Hepatic stellate cell (primary cell): Measurements from ENCODE around the gene OR6C2.
"Not testable (repeated sequence)": the region's sequence is repeated elsewhere in the genome, so short reads cannot be mapped to it uniquely, and the experiment has no call there.

Source experiments
- DNase-seq: peaks from one replicate; pipeline ENCODE4 v3.0.0; 2011; ENCODE audit warnings: low spot score

Gene OR6C2

GRCh38 chr12:55443776-55444175, at the start of gene OR6C2:
Gene OR6C2, plus strand, starts transcription at chr12:55444076. Its CDS starts 8,138 bp downstream, at chr12:55452214.
- no peak for DNase-seq

DNA sequence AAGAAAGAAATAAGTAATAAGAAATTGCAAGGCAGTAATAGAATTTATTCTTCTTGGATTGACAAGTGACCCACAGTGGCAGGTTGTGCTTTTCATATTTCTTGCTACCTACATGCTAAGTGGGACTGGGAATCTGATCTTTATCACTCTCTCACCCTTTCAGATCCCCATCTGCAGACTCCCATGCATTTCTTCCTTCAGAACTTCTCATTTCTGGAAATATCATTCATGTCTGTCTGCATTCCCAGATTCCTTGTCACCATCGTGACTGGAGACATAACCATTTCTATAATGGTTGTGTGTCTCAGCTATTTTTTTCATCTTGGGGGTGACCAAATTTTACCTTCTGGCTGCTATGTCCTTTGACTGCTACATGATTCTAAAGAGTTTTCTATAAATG, 47.5 kb upstream of the OR6C2 start:
- no peak for DNase-seq

- DNase-seq: no peak
Observed at GRCh38 chr12:55400229-55400628, 43.6 kb upstream of the OR6C2 start, which contains the start of gene OR6C65. Gene OR6C65, plus strand, starts transcription at chr12:55400529. Its CDS starts 0 bp downstream, at chr12:55400529.

GRCh38 chr12:55407866-55408265, 36.0 kb upstream of the OR6C2 start:
- DNase-seq: no peak

DNA sequence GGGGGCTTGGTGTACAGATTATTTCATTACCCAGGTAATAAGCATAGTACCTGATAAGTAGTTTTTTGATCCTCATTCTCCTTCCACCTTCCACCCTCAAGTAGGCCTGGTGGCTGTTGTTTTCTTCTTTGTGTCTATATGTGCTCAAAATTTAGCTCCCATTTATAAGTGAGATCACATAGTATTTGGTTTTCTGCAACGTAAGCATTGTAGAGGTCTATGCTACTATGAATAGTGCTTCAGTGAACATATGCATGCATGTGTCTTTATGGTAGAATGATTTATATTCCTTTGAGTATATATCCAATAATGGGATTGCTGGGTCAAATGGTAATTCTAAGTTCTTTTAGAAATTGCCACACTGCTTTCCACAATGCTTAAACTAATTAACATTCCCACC, 34.7 kb upstream of the OR6C2 start:
- DNase-seq: not testable (repeated sequence)

GRCh38 chr12:55412138-55412537, 31.7 kb upstream of the OR6C2 start:
- DNase-seq: not testable (repeated sequence)

GRCh38 chr12:55413498-55414388, 30.1 kb upstream of the OR6C2 start:
- not testable (repeated sequence) for DNase-seq

- DNase-seq: not testable (repeated sequence)
Observed at GRCh38 chr12:55414396-55414823, 29.5 kb upstream of the OR6C2 start.

DNA sequence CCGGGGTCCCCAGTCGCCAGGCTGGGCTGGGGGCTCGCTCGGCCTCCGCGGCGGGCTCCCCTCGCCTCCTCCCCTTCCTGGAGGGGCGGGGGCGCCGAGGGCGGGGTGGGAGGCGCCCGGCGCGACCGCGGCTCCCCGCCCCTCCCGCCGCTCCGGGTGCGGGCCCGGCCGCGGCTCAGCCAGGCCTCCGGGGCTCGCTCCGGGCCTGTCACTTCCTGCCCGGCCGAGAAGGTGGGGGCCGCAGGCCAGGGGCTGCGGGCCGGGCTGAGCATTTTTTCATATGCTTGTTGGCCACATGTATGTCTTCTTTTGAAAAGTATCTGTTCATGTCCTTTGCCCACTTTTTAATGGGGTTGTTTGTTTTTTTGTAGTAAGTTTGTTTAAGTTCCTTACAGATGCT, 29.0 kb upstream of the OR6C2 start:
- not testable (repeated sequence) for DNase-seq

DNA sequence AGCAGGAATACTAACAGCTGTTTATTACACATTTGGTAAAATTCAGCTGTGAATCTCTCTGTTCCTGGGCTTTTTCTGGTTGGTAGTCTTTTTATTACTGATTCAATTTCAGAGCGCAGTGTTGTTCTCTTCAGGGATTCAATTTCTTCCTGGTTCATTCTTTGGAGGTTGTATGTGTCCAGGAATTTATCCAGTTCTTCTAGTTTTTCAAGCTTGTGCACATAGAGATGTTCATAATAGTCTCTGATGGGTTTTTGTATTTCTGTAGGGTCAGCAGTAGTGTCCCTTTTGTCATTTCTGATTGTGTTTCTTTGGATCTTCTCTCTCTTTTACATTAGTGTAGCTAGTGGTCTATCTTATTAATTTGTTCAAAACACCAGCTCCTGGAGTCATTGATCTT, 26.9 kb upstream of the OR6C2 start:
- DNase-seq: no peak

DNA sequence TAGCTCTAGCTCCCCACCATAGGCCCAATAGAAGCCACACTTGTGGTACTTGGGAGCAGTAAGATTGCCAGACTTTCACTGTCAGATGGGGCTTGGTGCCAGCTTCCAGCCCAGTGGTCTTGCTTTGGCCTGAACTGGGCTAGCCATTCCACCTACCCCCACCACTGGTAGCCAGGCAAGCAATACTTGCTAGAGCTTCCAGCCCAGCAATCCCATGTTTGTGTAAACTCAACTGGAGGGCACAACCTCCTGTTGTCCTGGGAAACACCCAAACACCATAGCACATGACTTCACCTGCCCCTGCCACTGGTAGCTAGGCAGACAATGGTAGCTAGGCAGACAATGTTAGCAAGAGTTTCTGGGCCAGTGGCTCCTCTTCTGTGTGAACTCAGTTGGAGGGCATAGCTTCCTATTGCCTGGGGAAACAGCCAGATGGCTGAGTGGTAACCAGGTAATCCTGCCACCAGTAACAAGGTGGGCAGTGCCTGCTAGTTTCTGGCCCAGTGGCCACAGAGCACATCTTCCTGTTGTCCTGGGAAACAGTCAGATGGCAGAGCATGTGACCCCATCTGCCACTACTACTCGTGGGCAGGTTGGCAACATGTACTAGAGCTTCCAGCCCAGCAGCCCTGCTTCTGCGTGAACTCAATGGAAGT, 23.4 kb upstream of the OR6C2 start:
- no peak for DNase-seq

DNA sequence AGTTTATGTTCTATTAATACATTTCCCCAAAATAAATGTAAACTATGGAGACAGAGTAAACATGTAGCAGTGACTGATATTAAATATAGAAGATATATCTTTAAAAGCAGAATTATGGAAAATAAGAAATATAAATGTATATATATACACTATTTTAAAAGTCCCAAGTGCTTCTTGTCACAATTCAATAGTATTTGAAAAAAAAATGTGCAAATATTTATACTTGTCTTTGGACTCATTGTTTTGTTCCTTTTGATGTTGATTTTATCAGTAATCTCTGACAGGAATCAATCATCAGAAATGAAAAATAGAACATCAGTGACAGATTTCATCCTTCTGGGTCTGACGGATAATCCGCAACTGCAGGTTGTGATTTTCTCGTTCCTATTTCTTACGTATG, 17.9 kb upstream of the OR6C2 start, which contains the start of gene OR6C76:
Gene OR6C76, plus strand, starts transcription at position 301 of the 400 bp plus-strand sequence. Its CDS starts 0 bp downstream, at position 301.
- DNase-seq: no peak

DNA sequence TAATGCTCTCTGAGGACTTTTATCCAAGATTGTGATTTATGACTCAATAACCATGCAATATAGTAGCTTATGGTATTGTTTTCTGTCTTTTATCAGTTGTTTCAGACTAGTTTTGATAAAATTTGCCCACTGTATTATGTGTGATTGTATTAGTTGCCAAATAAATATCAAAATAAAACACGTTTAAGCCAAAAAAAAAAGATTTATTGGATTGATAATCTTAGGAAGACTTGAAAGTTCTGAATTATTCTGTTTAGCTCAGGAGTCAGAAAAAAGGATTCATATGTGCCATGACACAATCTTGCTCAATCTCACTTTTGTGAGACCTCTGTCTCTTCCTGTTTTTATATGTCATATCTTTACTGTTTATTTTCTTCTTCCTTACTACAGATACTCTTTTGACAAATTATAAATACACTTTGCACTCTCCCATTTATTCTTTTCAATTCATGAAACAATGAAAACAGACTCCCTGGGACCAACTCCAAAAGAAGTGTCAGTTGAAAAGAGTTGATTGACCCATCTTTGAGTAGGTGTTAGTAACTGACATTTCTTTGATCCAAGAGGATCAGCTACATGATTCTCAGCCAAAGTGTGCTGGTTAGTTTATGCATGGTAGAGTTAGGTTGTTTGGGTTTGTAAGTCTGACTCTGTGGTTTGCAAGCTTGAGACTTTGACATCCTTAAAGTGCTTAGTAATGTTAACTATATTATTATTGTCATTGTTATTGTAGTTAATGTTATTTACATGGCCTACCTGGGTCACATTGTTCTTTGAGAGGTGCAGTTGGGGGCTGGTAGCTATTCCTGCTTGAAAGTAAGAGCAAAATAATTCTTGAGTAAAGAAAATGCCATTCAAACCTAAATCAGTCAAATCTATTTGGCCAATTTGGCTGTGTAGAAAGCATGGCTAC, 15.3 kb upstream of the OR6C2 start:
- no peak for DNase-seq

GRCh38 chr12:55441233-55441632, 2.6 kb upstream of the OR6C2 start:
- DNase-seq: not testable (repeated sequence)

DNA sequence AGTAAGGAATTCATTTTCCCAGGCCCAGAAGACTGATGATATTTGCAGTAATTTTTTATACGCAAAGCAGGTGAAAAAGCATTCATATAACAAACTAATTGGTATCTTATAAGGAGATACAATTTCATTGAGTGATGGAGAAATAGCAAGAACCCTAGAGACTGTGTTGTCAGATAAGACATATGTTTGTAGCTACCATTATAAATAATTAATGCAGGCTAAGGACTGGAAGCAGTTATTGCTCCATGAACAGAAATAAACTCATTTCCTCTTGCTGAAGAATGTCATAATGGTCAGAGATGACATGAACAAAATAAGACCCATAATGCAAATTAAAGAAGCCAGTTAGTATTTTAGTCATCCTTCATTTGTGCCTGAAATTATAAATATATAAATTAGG, 1.5 kb downstream of the OR6C2 start:
- no peak for DNase-seq

DNA sequence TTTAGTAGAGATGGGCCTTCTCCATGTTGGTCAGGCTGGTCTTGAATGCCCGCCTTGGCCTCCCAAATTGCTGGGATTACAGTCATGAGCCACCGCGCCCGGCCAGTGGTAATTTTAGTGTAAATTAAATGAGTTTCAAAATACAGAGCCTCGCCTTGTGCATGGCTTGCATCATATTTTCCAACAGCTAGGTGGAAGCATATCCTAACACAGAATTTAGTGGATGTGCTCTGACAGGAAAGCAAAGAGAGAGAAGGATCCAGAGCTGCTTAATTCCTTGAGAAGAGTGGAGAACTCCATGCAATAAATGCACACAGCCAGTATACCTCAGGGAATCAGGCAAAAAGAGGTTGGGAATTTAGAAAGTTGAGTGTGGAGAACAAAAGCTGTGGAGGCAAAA, 2.5 kb downstream of the OR6C2 start:
- DNase-seq: no peak

GRCh38 chr12:55448825-55449224, 4.9 kb downstream of the OR6C2 start:
- no peak for DNase-seq

- DNase-seq: not testable (repeated sequence)
Observed at GRCh38 chr12:55464926-55465325, 21.1 kb downstream of the OR6C2 start.

GRCh38 chr12:55467836-55468235, 24.0 kb downstream of the OR6C2 start:
- no peak for DNase-seq

DNA sequence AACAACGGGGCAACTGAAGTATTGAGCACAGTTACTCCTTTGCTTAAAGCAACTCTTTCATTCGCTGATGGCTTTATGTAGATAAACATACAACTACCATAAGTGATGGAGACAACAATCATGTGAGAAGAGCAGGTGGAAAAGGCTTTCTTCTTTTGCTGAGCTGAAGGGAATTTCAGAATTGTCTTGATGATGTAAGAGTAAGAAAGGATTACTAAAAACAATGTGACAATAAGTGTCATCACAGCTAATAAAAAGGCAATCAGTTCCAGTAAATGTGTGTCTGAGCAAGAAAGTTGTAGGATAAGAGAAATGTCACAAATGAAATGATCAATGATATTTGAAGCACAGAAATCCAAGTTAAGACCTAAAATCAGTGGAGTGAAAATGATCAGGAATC, 25.4 kb downstream of the OR6C2 start:
- no peak for DNase-seq

DNA sequence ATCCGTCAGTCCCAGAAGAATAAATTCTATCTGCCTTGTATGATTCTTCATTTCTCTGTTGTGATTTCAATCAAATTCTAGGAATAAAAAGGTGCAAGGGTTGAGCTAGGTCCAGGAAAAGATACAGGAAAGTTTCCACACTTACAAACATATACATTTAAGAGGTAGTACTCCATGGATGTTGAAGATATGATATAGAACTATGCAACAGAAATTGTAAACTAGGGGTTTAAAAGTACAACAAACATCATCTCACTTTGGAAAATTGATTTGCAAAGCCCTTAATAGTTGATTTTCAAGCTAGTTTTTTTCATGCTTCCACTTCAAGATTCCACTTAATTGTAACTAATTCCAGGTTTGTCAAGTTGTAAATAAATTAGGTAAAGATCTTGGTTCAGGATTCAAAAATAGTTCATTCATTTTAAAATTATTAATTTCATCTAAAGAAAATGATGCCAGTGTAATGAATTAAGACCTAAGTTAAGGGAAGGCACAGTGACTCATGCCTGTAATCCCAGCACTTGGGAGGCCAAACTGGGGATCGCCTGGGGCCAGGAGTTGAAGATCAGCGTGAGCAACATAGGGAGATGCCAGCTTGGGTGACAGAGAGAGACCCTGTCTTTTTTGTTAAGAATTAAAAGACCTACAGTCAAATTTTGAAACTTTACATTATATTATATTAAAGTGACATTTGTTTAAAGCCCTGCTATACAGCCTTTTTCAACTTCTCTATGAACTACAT, 26.4 kb downstream of the OR6C2 start, which contains the start of gene OR6C70:
Gene OR6C70, minus strand, starts transcription at position 51 of the 742 bp plus-strand sequence. Its CDS starts 0 bp downstream, at position 51.
- no peak for DNase-seq
